ENCODE measurements around the gene SOX10.

Gene SOX10

DNA sequence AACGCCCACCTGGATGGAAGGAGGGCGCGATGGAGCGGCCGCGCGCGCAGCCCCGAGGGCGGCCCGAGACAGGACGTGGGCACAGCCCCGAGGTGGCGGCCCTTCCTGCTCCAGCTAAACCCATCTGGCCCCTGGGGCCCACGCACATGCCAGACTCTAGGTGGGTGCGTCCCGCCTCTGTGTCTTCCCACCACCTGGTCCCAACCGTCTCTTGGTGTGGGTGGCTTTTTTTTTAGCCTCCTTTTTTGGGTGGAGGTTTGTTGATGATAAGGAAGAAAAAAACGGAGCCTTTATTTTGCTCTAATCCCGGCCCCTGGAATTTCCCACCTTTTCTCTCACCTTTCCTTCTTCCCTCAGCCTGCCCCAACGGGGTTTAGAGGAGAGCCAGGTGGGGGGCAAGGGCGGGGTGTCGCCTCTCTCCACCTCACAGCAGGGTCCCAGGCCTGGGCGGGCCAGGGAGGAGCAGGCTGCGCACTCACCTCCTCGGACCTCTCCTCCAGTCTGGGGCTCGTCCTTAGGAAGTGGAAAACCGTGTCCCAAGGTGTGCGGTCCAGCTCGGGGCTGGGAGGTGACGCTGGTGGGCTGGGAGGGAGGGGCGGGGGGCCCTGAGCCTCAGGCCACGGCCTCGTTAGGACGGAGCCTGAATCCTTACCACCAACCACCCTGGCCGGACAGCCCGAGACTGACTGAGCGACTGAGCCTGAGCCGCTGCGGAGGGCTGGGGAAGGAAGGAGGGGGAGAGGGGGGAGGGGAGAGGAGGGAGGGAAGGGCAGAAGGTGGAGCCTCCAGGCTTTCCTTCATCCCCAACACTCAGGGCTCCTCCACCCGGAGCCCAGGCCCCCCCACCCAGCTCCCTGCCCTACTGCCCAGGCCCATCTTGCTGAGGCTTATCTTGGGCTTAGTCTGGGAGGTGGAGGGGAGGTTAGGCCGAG, at the start of gene SOX10:
Gene SOX10 (minus strand): TSS at position 696 of the 932 bp plus-strand sequence. CDS start 771 bp downstream, outside the sequence.
- no peak for DNase-seq

DNA sequence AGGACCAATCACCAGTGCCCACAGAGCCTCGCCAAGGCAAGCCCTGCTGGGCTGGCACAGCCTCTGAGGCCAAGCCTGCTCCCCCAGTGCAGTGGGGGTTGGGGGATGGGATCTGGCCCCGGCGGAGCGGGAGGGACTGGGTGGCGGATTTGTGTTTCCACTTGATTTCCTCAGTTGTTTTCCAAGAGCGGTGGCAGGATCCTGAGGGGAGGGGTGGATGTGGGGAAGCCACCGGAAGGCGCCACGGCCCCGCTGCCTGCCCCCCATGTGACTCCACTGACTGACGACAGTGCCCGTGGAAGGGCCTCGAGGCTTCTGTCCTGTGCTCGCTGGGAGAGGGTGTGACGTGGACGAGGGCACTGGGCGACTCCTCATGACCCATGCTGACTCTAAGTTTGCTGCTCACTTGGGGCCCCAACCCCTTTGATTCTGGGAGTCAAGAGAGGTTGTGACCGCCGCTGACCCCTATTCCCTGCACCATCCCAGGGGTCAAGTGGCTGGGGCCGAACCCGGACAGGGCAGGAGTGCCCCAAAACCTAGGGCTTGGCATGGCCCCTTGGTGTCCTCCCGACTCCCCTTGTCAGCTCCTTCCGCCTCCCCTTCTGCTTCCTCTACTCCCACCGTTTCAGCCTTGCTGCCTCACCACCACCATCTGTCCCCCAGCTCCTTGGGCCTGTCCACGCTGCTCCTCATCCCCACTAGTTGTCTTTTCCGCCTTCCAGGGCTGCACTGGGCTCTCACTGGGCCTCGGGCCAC, 49.3 kb upstream of the SOX10 start:
- no peak for DNase-seq

- DNase-seq: no peak
These were observed 48.5 kb upstream of the SOX10 start for GRCh38 chr22:38032681-38033521.

DNA sequence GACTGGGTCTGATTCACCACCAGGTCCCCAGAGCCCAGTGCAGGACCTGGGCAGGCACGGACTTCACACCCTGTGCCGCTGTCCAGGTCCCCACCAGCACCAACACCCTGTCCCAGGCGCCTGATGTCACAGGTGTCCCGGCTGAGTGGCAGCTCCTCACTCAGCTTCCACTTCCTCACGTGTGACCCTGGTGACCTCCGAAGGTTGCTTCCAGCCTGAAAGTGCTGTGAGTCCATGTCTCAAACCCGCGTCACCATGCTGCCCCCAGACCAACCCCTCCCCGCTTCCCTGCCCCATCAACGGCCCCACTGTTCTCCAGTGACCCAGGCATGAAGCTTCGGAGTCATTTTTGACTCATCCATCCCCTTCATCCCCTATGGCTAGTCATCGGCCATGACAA, 47.1 kb upstream of the SOX10 start:
- no peak for DNase-seq

GRCh38 chr22:38030311-38031133, 46.2 kb upstream of the SOX10 start:
- DNase-seq: no peak

DNA sequence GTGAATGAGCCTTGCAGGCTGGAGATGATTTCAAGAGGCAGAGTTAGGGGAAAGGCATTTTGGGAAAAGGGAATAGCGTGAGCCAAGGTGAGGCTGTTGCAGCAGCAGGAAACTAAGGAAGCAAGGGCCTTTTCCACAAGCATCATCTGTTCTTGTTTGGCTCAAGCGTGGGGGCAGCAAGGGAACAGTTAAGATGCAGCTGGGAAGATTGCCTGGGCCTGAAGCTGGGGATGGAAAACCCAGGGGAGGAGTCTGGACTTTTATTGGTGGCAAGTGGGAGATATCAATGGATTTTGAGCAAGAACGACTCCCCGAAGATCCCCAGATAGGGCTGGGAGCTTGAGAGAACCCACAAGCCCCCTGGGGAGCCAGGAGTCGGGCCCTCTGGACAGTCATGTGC, 45.5 kb upstream of the SOX10 start:
- DNase-seq: no peak

DNA sequence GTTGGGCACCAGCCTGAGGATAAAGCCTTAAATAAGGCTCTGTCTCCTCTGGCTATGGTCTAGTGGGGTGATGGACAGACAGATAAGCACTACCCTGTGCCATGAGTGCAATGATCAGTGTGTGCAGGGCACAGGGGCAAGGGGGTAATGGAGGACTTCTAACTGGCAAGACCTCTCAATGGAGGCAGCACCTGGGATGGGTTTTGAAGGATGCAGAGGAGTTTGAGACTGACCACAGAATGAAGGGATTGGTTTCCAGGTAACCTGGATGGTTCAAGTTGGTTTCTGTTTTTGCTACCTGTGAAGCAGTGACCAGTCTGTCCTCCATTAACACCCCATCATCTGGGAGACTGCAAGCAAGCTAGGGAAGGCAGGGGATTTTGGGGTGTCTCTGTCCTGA, 45.0 kb upstream of the SOX10 start:
- no peak for DNase-seq

DNA sequence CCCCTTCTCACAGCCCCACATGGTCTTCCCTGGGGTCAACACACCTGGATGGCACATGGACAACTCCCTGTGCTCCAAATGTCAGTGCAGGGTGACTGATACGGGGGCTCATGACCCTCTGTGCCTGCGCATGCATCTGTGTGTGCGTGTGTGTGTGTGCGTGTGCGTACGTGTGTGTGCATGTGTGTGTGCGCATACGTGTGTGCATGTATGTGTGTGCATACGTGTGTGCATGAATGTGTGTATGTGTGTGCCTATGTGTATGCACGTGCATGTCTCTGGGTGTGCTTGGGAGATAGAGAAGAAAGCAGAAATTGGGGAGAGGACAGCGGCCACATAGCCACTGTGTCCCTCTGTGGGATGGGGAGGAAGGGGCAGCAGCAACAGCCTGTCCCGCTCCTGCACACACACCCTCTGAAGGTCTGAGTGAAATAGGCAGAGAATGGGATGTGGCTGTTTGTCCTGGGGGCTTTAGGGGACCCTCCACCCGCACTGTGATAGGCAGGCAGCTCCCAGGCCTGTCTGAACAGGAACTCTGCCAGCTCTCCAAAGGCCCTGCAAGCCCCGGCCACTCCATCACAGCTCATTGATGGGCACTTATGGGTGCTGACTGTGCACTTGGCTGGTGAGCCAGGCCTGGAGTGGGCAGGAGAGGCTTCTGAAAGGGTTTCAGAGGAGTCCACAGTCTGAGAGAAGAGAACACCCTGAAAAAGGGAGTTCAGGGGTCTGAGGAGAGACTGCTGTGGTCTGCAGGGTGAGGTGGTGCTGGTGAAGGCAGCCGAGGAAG, 44.2 kb upstream of the SOX10 start:
- DNase-seq: no peak

DNA sequence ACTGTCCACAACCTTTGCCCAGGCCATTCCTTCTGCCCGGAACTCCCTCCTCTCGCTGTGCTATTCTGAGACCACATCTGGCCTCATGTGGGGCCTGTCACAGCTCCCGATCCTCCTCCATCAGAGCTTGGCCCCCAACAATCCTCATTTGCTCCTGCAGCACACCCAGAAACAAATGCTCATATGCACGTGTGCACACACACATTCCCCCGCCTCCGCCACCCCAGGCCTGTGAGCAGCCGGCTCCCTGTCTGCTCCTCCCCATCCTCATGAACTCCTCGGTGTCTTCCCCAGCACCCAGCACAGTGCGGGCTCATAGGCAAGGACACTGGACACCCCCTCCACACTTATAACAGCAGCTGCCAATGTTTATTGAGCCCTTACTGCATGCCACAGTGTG, 43.1 kb upstream of the SOX10 start:
- DNase-seq: no peak

DNA sequence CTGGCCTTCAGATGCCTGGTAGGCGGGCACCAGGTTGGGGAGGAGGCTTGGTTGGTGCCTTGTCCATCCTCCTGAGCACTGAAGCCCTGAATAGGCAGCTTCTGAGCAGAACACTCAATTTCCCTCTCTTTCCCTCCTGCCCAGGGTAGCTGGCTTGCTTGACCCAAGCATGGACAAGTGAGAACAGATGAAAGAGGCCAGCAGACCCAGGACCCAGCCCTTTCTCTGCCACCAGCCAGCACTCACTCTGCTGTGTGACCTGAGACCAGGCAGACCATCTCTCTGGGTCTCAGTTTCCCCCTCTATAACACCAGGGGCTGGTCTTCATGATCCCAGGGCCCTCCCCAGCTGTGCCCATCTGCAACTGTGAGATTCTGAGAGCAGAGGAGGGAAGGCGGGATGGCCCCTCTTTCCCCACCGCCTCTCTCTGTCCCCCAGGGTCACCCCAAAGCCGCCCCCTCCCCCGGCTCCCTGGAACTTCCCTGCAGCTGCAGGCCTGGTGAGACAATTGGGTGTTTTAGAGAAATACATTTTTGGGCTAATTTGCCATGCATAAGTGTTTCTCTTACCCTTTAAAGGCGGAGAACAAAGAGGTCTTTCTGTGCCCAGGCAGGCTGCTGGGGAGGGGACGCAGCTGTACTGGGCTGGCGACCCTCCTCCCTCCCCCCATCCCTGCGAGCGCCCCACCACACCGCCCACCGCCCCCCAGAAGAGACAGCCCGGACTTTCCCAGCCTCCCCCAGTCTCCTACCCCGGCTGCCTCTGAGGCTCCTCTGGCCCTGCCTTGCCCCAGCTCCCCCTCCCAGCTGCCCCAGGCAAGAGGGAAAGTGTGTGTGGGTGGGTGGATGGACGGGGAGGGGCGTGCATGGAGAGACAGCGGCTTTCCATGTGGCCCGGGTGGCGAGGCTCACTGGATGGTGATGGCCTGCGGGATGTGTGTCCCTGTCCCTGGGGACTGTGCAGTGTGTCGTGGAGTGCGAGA, 42.1 kb upstream of the SOX10 start:
- no peak for DNase-seq

GRCh38 chr22:38025514-38025913, 41.2 kb upstream of the SOX10 start:
- DNase-seq: no peak

GRCh38 chr22:38023045-38023444, 38.7 kb upstream of the SOX10 start:
- DNase-seq: no peak

GRCh38 chr22:38021206-38021605, 36.9 kb upstream of the SOX10 start:
- no peak for DNase-seq

- DNase-seq: no peak
These were observed 34.8 kb upstream of the SOX10 start for GRCh38 chr22:38018938-38019827.

DNA sequence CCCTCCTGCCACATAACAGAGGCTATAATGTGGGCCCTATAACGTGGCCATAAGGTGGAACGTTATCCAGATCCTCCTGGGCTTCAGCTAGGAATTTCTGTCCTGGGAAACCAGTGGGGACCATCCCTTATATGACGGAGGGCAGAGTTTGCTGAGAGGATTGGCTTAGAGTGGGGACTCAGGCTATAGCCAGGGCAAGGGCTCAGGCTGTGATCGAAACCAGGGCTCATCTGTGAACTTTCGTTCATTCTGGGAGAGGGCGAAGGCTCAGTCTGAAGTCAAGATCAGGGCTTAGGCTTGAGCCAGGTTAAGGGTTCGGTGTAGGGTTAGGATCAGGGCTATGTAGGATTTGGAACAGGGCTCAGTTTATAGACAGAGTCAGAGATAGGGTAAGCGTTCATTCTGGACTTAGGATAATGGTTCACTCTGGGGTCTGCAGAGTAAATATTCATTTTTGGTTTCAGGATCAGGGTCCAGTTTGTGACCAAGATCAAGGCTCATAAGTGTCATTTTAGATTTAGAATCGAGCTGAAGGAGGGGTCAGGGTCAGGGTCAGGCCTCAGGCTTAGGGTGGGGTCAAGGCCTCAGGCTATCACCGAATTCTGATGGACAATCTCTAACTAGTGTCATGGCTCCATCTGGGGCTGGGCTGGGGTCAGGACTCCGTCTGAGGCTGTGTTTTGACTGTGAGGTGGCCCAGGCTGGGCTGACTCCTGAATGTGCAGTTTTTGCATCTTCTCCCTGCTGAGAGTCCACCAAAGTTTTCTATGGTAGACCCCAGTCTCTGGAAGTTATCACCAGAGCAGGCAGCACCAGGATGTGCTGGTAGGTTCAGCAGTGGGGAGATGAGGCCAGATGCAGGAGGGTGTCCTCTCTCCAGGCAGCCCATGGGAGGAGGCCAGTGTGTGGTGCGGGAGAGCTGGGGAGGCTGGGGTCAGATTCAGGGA, 33.9 kb upstream of the SOX10 start:
- no peak for DNase-seq

- DNase-seq: no peak
These were observed 33.0 kb upstream of the SOX10 start for GRCh38 chr22:38017272-38017920.
